ENCODE measurements around the gene YAE1.

GRCh38 chr7:39620486-39620885 lies 54.3 kb downstream of the YAE1 start:
- TF ChIP-seq EZH2phosphoT487 (IDR thresholded peaks at IDR 0.05; ENCODE audit: insufficient read depth, low read depth) (no peak), EZH2 (IDR thresholded peaks at IDR 0.05; ENCODE audit: insufficient read depth, poor library complexity, severe bottlenecking) (no peak)
